Fibroblast of skin of scalp (primary cell): Measurements from ENCODE around the gene BRCC3. TPM values are rescaled to one million over a fixed set of nuclear protein-coding genes. Genes with fewer than 3 reads are reported as not detected.

Source experiments
- DNase-seq: peaks from one replicate; pipeline ENCODE4 v3.0.0-alpha.2; 2013
- polyA plus RNA-seq, 2 experiments: library from polyadenylated mRNA; unstranded; fragments of 120-200 nt; gene quantifications; one replicate each; pipeline ENCODE4 v1.2.1, GENCODE V29; 2013; ENCODE audit not compliant: insufficient read length in 2 of 2

Gene BRCC3
- polyA plus RNA-seq (2013, experiment 1 of 2; ENCODE audit: insufficient read length) = 16.0 TPM
- polyA plus RNA-seq (2013, experiment 2 of 2; ENCODE audit: insufficient read length) = 16.0 TPM

- DNase-seq = peak; percentile 81
Observed at GRCh38 chrX:155070975-155071693, at the start of gene BRCC3, which contains the start of the genes CMC4 and MTCP1. TSS of gene BRCC3 (plus strand) at chrX:155071508. CDS start at chrX:155071528, 20 bp downstream. TSS of gene CMC4 (minus strand) at chrX:155071136. CDS start at chrX:155064023, 7,113 bp downstream. TSS of gene MTCP1 (minus strand) at chrX:155071136. CDS start at chrX:155066010, 5,126 bp downstream.

GRCh38 chrX:155022585-155022984 is 48.7 kb upstream of the BRCC3 start, which contains the start of gene F8:
TSS of gene F8 (minus strand) at chrX:155022723. CDS start at chrX:155022552, 171 bp downstream.
- no peak for DNase-seq

- DNase-seq = no peak
Observed at GRCh38 chrX:155023907-155024833, 47.1 kb upstream of the BRCC3 start.

- DNase-seq = no peak
Observed at GRCh38 chrX:155026420-155026726, 44.9 kb upstream of the BRCC3 start.

- peak; percentile 93 for DNase-seq
Observed at GRCh38 chrX:155026727-155027508, 44.4 kb upstream of the BRCC3 start, which contains the start of gene FUNDC2. TSS of gene FUNDC2 (plus strand) at chrX:155026844. CDS start at chrX:155026939, 95 bp downstream.

- DNase-seq = peak; percentile 55
Observed at GRCh38 chrX:155027509-155028066, 43.7 kb upstream of the BRCC3 start.

- no peak for DNase-seq
Observed at GRCh38 chrX:155028129-155028528, 43.2 kb upstream of the BRCC3 start.

GRCh38 chrX:155028877-155029291 is 42.4 kb upstream of the BRCC3 start:
- peak; percentile 6 for DNase-seq

- no peak for DNase-seq
Observed at GRCh38 chrX:155031657-155032056, 39.7 kb upstream of the BRCC3 start.

- no peak for DNase-seq
Observed at GRCh38 chrX:155035688-155036087, 35.6 kb upstream of the BRCC3 start.

GRCh38 chrX:155046129-155046810 is 25.0 kb upstream of the BRCC3 start:
- no peak for DNase-seq

- no peak for DNase-seq
Observed at GRCh38 chrX:155046811-155047528, 24.3 kb upstream of the BRCC3 start.

- peak; percentile 27 for DNase-seq
Observed at GRCh38 chrX:155048977-155049619, 22.2 kb upstream of the BRCC3 start.

- no peak for DNase-seq
Observed at GRCh38 chrX:155052738-155053498, 18.4 kb upstream of the BRCC3 start.

GRCh38 chrX:155053656-155054055 is 17.7 kb upstream of the BRCC3 start:
- DNase-seq = no peak

GRCh38 chrX:155054255-155054654 is 17.1 kb upstream of the BRCC3 start:
- no peak for DNase-seq

- DNase-seq = no peak
Observed at GRCh38 chrX:155055494-155055893, 15.8 kb upstream of the BRCC3 start.

- DNase-seq = no peak
Observed at GRCh38 chrX:155056471-155056870, 14.8 kb upstream of the BRCC3 start.
